ENCODE data around the gene CNTN5.
"Not testable (repeated sequence)": the region's sequence is repeated elsewhere in the genome, so short reads cannot be mapped to it uniquely, and the experiment has no call there.

Gene CNTN5

GRCh38 chr11:99020352-99021225 lies at the start of gene CNTN5:
Gene CNTN5 (plus strand): TSS chr11:99020949.
- DNase-seq (ENCODE audit: low spot score): no peak

- no peak for DNase-seq (ENCODE audit: low spot score)
Observed at GRCh38 chr11:98979205-98979604, 41.5 kb upstream of the CNTN5 start.

GRCh38 chr11:99015634-99016454 lies 4.9 kb upstream of the CNTN5 start:
- DNase-seq (ENCODE audit: low spot score): peak; percentile 47

- no peak for DNase-seq (ENCODE audit: low spot score)
Observed at GRCh38 chr11:99019696-99020095, 1.1 kb upstream of the CNTN5 start.

GRCh38 chr11:99037057-99037456 lies 16.3 kb downstream of the CNTN5 start:
- DNase-seq (ENCODE audit: low spot score): no peak

GRCh38 chr11:99063331-99063730 lies 42.6 kb downstream of the CNTN5 start:
- no peak for DNase-seq (ENCODE audit: low spot score)

GRCh38 chr11:99065121-99065520 lies 44.4 kb downstream of the CNTN5 start:
- no peak for DNase-seq (ENCODE audit: low spot score)

GRCh38 chr11:99066618-99067317 lies 46.0 kb downstream of the CNTN5 start:
- DNase-seq (ENCODE audit: low spot score): no peak

- DNase-seq (ENCODE audit: low spot score): no peak
Observed at GRCh38 chr11:99068832-99069231, 48.1 kb downstream of the CNTN5 start.

- DNase-seq (ENCODE audit: low spot score): no peak
Observed at GRCh38 chr11:99069856-99070444, 49.2 kb downstream of the CNTN5 start.

- no peak for DNase-seq (ENCODE audit: low spot score)
Observed at GRCh38 chr11:99079576-99079975, 58.8 kb downstream of the CNTN5 start.

- DNase-seq (ENCODE audit: low spot score): no peak
Observed at GRCh38 chr11:99080154-99080553, 59.4 kb downstream of the CNTN5 start.

- no peak for DNase-seq (ENCODE audit: low spot score)
Observed at GRCh38 chr11:99098258-99098657, 77.5 kb downstream of the CNTN5 start.

- no peak for DNase-seq (ENCODE audit: low spot score)
Observed at GRCh38 chr11:99098751-99099150, 78.0 kb downstream of the CNTN5 start.

GRCh38 chr11:99117603-99118002 lies 96.9 kb downstream of the CNTN5 start:
- DNase-seq (ENCODE audit: low spot score): no peak

- not testable (repeated sequence) for DNase-seq (ENCODE audit: low spot score)
Observed at GRCh38 chr11:99133862-99134261, 113.1 kb downstream of the CNTN5 start.

- DNase-seq (ENCODE audit: low spot score): no peak
Observed at GRCh38 chr11:99135508-99135907, 114.8 kb downstream of the CNTN5 start.

- no peak for DNase-seq (ENCODE audit: low spot score)
Observed at GRCh38 chr11:99142237-99142636, 121.5 kb downstream of the CNTN5 start.

- DNase-seq (ENCODE audit: low spot score): no peak
Observed at GRCh38 chr11:99148352-99148751, 127.6 kb downstream of the CNTN5 start.

- DNase-seq (ENCODE audit: low spot score): no peak
Observed at GRCh38 chr11:99154277-99154676, 133.5 kb downstream of the CNTN5 start.

GRCh38 chr11:99160447-99160846 lies 139.7 kb downstream of the CNTN5 start:
- no peak for DNase-seq (ENCODE audit: low spot score)

GRCh38 chr11:99162819-99163218 lies 142.1 kb downstream of the CNTN5 start:
- DNase-seq (ENCODE audit: low spot score): no peak
